Fibroblast of skin of right biceps (primary cell): ENCODE data around the gene PCDH18.
"Not testable (repeated sequence)": the region's sequence is repeated elsewhere in the genome, so short reads cannot be mapped to it uniquely, and the experiment has no call there.

Experiments used
- DNase-seq: peaks from one replicate; pipeline ENCODE4 v3.0.0-alpha.2; 2013

The PCDH18 gene, protein sequence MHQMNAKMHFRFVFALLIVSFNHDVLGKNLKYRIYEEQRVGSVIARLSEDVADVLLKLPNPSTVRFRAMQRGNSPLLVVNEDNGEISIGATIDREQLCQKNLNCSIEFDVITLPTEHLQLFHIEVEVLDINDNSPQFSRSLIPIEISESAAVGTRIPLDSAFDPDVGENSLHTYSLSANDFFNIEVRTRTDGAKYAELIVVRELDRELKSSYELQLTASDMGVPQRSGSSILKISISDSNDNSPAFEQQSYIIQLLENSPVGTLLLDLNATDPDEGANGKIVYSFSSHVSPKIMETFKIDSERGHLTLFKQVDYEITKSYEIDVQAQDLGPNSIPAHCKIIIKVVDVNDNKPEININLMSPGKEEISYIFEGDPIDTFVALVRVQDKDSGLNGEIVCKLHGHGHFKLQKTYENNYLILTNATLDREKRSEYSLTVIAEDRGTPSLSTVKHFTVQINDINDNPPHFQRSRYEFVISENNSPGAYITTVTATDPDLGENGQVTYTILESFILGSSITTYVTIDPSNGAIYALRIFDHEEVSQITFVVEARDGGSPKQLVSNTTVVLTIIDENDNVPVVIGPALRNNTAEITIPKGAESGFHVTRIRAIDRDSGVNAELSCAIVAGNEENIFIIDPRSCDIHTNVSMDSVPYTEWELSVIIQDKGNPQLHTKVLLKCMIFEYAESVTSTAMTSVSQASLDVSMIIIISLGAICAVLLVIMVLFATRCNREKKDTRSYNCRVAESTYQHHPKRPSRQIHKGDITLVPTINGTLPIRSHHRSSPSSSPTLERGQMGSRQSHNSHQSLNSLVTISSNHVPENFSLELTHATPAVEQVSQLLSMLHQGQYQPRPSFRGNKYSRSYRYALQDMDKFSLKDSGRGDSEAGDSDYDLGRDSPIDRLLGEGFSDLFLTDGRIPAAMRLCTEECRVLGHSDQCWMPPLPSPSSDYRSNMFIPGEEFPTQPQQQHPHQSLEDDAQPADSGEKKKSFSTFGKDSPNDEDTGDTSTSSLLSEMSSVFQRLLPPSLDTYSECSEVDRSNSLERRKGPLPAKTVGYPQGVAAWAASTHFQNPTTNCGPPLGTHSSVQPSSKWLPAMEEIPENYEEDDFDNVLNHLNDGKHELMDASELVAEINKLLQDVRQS

DNA sequence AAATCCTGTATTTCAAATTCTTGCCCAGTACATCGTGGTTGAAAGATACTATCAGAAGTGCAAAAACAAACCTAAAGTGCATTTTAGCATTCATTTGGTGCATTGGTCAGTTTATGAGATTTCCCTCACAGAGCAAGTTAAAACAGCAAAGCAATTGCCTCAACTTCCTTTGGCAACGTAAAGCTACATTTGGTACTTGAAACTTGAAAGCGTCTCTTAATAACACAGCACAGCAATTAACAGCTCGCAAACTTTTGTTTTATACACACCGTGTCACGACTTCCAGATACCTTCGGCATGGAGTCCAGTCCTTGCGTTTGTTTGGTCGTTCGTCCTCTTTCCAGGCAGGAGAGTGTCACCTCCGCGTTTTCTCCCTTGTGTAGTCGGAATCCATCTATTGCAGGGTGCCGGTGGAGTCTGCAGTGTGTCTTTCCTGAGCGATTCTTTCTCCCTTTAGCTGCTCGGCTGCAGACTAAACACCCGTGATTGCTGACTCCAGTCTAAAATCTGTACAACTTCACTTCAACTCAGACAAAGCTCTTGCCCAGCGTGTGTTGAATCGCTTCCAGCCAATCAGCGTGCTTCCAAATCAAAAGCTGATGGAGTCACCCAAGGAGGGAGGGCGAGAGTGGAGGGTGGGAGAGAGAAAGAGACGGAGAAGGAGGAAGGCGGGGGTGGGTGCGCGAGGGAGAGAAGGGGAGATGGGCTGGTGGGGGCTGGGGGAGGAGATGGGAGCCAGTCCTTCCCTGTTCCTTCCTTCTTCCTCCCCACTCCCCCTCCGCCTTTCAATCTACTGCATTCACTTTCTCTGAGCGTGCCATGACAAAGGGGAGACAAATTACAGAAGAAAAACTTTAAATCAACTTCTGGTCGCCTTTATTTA lies at the start of gene PCDH18:
TSS of gene PCDH18 (minus strand) at position 509 of the 883 bp plus-strand sequence. CDS start at position 103, 406 bp downstream.
- DNase-seq, result peak; percentile 100

DNA sequence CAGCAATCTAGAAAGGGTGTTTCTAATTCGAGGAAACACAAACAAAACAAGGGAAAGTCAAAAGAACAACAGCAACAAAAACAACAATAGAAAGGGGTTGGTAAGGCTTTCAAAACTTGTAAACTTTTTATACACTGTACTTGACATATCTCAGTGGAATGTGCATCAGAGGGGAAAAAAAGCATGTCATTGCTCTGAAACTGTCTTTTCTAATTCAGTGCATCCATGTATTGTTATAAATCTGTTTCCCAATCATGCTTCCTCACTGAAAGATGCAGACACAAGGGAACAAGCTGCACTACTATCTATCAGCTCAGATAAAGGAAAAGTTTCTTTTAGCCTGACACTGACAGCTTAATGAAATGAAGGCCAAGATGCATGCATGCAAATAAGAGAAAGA lies 44.2 kb upstream of the PCDH18 start:
- DNase-seq, result peak; percentile 23

DNA sequence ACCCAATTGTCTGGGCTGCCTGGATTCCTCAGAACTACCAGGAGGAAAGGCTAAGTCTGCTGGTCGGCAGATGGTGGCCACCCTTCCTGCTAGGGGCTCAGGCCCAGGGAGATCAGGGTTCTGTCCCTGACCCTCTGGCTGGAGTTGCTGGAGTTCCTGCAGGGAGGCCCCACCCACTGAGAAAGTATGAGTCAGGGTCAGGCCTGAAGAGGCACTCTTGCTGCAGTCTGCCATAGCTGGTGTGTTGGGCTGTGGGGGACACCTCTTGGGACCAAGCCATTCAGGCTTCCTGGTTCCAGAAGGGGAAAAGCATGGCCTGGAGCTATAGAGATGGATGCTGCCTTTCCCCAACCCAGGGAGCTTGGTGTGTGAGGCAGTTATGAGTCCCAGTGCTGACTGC lies 40.4 kb upstream of the PCDH18 start:
- DNase-seq, result no peak

DNA sequence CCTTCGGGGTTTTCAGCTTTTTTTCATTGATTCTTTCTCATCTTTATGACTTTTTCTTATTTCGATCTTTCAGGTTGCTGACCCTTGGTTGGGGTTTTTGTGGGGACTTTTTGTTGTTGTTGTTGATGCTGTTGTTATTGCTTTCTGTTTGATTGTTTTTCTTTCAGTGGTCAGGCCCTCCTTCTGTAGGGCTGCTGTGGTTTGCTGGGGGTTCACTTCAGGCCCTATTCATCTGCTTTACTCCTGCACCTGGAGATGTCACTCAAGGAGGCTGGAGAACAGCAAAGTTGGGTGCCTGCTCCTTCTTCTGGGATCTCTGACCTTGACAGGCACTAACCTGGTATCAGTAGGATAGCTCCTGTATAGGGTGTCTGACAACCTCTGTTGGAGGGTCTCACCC lies 39.9 kb upstream of the PCDH18 start:
- no peak for DNase-seq

DNA sequence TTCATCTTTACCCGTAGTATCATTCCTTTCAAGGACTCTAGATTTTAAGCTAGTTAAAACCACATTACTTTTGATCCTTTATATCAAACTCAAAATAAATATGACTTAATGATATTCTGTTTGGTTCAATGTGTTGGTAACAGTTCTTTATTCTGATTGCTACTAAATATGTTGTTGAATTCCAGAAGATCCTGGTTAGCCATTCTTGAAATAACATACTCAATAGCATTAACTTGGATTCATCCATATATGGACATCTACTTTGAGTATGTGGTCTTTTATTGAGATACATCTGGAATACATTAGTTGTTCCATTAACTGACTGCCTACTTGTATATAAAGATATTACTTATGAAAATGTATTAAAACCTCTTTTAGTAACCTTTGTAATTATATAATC lies 27.5 kb upstream of the PCDH18 start:
- DNase-seq, result peak; percentile 69

DNA sequence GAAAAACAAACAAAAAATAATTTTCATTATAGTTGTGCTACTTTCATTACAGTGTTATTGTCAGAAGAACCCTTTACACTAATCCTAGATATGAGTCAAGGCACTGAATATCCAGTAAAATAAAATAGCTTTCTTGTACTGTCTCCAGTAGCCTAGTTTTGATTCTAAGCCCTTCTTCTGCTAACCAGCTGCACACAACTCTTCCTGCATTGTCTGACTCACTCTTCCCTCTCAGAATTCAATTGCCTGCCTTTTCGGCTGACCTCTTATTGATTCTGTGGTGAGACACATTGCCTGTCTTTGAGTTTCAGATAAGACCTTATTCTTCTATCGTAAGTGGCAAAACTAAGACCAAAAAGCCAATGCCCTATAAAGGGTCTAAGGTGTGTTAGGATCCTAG lies 26.7 kb upstream of the PCDH18 start:
- peak; percentile 78 for DNase-seq

DNA sequence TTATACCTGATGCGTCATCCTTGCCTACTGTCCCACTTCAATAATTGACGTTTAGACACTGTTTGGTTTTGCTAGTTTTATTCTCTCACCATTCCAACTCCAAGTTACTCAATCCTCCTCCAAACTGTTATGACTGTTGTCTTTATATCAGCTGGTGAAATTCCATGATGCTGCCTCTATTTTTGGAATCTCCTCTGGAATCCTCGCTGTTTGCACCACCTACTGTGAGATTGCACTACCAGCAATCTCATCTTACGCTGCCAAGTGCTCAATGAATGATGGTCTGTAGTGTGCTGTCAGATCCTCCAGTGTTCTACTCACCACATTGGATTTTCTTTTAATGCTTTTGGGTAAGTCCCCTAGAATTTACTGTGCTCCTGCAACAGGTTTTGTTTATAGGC lies 13.2 kb upstream of the PCDH18 start:
- DNase-seq, result peak; percentile 95

DNA sequence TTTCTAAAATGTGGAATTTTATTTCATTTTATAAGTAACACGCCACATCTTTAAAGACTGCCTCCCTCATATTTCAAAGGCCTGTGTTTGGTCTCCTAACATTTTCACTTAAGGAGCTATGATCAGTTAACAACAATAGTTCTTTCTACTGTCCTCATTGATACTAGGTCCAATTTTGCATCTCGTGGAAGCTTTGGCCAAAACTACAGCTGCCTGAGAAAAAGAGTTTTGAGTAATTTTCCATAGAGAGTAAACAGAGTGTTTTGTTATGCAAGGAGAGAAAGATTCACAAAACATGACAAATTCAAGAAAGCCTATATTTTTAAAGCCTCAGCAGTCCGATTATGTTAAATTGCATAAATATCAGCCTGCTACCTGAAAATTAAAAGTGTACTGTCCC lies 11.4 kb upstream of the PCDH18 start:
- DNase-seq, result no peak

DNA sequence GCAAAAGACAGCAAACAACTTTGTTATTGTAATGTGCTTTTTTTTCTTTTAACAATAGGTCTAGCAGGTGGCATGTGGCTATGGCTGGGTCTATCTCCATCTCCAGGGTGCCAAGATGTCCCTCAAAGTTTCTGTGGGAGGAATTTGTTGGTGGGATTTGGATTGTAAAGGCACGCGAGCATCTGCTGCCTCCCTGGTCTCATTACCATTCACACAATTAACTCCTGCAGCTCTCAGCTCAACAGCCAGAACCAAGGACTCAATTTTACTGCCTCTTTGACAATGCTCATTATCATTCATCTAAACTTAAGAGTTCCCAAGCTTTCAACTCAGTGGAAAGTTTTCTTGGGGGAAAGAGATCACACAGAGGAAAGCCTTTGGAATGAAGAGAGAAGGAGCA lies 10.9 kb upstream of the PCDH18 start:
- DNase-seq, result no peak

DNA sequence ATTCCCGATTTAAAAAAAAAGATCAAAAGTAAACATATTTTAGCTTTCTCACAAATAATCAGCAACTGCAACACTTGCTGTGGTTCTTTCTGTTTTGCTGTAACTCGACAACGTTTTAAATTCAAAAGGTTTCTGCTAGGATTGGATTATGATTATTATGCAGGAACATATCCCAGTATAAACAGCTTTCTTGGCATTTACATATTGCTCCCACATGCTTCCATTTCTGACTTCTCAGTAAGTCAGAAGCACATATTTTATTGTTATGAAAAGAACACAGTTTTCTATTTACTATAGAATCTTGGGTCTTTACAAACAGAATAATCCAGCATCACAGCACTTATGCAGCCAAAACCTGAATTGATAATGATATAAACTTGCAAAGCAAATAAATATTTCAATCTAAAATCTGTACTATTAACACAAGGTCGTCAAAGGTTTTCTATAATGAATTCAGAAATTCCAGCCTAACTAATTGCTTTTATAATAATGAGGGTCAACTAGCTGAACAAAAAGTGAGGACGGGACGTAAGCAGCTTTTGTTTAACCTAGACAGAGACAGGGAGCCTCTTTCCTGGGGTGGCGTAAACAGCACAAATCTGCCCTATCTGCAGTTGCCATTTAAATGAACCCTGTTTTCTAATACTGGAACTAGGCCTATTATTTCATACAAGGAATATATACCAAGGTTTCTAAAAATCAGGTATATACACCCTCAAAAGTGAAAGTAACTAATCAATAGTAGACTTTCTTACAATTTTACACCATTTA lies 9.8 kb upstream of the PCDH18 start:
- no peak for DNase-seq

DNA sequence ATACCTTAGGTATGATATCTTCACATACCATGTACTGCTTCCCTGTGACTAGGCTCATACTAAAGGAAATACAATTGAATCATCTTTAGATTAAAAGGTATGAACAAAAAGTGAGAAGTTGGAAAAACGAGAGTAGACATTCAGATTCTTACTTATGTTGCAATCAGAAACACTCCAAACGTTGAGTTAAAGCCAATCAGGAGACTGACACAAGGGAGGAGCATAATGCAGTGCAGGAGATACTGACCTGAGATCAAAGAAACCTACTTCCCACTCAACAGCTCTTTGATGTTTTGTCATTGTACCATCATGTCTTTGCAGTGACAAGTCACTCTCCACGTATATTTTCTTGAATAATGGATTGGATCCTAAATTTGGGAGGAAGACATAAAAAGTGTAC lies 8.9 kb upstream of the PCDH18 start:
- peak; percentile 46 for DNase-seq

DNA sequence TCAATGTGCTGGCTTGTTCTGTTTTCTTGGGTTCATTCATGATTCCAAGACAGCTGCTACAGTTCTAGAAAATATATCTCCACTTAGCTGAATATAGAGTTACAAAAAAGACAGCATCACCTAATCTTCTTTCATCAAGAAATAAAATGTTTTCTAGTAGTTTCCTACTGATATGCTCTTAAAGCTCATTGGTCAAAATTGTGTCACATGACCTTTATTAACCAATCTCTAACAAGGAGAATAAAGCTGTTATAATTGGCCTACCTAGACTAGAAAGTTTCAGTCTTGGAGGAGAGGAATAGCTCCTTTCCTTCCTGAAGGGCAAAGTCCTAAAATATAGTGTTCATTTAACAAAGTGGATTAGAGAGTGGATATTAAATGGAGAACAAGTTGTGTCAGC lies 8.1 kb upstream of the PCDH18 start:
- no peak for DNase-seq

DNA sequence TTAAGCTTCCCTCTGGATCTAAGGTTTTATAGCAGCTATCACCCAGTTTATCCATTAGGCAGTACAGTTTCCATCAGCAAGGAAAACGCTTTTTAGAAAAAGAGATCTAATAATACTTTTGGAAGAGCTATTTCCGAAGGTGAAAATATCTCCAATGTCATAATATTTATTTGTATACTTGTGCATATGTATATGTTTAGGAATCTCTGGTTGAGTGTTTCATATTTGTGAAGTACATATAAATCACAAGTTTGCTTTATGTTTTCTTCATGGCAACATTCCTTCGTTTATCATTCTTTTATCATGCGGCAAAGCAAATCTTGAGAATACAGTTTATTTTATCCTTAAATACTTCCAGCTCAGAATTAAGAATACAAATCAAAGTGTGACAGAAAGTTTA lies 6.2 kb upstream of the PCDH18 start:
- no peak for DNase-seq

DNA sequence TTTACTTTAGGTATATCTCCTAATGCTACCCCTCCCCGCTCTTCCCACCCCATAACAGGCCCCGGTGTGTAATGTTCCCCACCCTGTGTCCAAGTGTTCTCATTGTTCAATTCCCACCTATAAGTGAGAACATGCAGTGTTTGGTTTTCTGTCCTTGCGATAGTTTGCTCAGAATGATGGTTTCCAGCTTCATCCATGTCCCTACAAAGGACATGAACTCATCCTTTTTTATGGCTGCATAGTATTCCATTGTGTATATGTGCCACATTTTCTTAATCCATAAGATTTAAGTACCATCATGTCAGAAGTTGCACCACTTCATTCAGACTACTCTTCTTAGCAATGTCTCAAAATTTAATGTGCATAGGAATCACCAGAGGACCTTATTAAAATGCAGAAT lies 5.5 kb upstream of the PCDH18 start:
- not testable (repeated sequence) for DNase-seq

DNA sequence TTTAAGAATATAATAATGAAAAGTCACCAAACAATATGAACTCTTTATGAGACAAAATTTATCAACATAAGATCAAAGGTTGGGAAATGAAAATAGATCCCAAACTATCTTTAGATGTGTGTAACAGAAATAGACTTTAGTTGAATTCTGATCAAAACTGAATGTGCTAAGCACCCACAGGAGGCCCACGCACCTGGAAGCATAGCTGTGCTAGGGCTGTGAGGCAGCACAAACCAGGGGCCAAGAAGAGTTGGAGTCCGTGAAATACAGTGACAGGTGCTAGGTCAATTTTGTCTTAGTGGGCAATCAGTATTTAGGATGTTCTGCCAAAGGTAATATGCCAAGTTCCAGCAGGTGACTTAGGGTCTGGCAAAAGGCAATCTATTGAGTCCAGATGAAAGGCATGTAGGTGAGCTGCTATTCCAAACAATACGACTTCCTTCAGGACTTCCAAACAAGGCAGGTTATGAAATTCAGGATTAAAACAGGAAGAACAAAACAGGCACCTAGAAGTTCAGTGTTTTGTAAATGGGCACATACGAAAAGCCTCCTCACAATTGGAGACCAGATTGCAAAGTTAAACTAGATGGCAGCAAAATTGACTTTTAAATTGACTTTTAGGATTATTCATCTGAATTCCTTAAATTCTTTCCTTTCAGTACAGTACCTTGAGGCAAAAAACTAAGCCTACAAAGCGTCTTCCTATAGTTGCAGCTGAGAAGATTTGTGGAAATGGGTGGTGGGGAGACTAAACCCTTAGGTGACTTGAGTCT lies 4.7 kb upstream of the PCDH18 start:
- no peak for DNase-seq

DNA sequence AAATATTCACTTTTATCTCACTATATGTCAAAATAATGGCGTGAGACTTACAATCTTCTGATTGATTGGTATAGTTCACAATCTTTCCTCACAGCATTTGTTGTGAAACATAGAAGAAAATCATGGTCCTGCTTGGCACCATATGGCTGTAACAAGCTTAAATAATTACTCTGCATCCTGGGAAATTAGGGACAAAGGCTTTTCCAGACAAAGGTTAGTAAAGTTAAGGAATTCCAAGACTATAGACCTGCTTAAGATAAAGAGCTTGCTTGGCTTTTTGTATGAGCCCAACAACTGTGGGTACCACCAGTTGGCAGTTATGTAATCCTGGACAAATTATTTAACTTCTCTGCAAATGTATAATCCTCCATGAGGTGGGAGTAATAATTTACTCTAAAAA lies 3.4 kb upstream of the PCDH18 start:
- DNase-seq, result no peak

DNA sequence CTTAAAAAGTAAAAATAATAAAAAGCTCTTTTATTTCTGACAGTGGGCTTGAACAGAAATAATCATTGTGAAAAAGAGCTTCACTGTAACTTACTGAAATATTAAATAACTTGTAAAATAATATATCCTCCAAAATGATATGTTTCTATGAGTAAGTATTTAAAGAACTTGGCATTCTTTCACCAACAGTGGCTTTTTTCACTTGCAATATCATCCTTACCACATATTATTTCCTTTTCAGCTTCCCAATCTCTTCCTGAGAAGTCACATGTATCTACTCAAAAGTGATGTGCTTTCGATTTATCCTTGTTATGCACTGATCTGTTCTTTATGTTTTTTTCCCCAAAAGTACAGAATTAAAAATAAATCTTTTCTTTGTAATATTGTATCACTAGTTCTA lies 2.2 kb upstream of the PCDH18 start:
- DNase-seq, result peak; percentile 70

DNA sequence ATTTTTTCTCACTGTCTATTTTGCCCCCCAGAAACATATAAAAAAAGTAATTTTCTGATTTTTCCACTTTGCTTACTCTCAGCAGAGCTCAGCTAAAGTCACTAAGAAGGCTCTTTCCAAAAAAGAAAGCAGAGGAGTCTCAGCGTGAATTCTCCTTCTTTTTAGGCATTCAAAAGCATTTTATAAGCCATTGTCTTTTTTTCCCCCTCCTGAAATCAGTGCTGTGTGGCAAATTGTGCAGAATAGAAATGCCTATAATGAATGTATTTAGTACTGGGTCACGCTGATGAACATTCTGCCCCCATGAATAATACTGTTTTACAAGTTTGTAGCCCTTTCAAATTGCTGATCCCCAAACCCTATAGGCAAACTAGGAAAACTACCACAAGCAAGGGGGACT lies 1.6 kb upstream of the PCDH18 start:
- DNase-seq, result no peak

DNA sequence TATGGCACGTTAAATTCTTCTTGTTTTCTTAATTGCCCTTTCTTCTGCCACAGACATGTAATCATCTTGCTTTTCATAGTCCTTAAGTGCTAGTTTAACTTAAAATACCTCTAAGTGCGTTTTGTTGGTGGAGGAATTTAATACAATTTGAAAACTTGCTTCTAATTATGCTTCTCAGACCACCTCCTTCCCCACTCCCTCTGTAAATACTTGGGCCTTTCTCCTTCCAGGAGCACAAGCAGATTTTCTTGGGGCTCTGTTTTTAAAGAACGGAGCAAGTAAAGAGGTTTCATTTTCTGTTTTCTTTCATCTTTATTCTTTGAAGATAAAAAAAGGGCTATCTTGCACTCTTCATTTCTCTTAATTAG lies 559 bp upstream of the PCDH18 start:
- no peak for DNase-seq

DNA sequence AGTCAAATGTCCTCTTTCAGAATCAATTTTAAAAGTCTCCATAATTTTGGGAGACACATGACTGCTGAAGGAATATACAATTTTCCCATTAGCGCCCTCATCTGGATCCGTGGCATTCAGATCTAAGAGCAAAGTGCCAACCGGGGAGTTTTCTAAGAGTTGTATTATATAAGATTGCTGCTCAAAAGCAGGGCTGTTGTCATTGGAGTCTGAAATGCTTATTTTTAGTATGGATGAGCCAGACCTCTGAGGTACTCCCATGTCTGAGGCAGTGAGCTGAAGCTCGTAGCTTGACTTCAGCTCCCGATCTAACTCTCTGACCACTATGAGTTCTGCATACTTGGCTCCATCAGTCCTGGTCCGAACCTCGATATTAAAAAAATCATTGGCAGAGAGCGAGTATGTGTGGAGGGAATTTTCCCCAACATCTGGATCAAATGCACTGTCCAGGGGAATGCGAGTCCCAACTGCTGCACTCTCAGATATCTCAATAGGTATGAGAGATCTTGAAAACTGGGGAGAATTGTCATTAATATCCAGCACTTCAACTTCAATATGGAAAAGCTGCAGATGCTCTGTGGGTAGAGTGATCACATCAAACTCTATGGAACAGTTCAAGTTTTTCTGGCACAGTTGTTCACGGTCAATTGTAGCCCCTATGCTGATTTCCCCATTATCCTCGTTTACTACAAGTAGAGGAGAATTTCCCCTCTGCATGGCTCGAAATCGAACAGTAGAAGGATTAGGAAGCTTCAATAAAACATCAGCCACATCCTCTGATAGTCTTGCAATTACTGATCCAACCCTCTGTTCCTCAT lies 917 bp downstream of the PCDH18 start:
- DNase-seq, result peak; percentile 71
